Heart right ventricle (tissue), 16 donors: ENCODE data around the gene LNX1. TPM values are rescaled to one million over a fixed set of nuclear protein-coding genes. Genes with fewer than 3 reads are reported as not detected.

Experiments used
- ATAC-seq, 8 donors: fragments of 200-7000 bp; cut with Tn5 transposase; one replicate each; pipeline ENCODE4 v1.9.1; 2020; ENCODE audit warnings: mild to moderate bottlenecking in 8 of 8, moderate library complexity in 8 of 8, moderate number of reproducible peaks in 1 of 8
- DNase-seq, 2 donors: peaks; one replicate each; pipeline ENCODE4 v3.0.0-alpha.2; 2020
- H3K27ac ChIP-seq, 10 donors: fragments of 200-600 bp; sonication (generic) in 2 of 10; one replicate each; pipeline versions ENCODE4 v1.5.0 to v1.8.0; 2020 to 2022; ENCODE audit warnings: mild to moderate bottlenecking in 3 of 10
- H3K27me3 ChIP-seq, 7 donors: fragments of 200-600 bp; one replicate each; pipeline ENCODE4 v1.8.0; 2021 to 2022; ENCODE audit warnings: mild to moderate bottlenecking in 2 of 7
- H3K36me3 ChIP-seq, 9 donors: fragments of 200-600 bp; sonication (generic) in 1 of 9; one replicate each; pipeline versions ENCODE4 v1.5.0 to v1.8.0; 2020 to 2022; ENCODE audit warnings: mild to moderate bottlenecking in 2 of 9
- H3K4me1 ChIP-seq, 9 donors: fragments of 200-600 bp; sonication (generic) in 1 of 9; one replicate each; pipeline versions ENCODE4 v1.5.0 to v1.8.0; 2020 to 2022; ENCODE audit warnings: mild to moderate bottlenecking in 4 of 9
- H3K4me3 ChIP-seq, 10 donors: fragments of 200-600 bp; sonication (generic) in 2 of 10; one replicate each; pipeline versions ENCODE4 v1.5.0 to v1.8.0; 2020 to 2022; ENCODE audit warnings: mild to moderate bottlenecking in 7 of 10, moderate library complexity in 2 of 10
- H3K9me3 ChIP-seq, 11 donors: fragments of 200-600 bp in 10 of 11; sonication (generic) in 2 of 11; one replicate each; pipeline versions ENCODE4 v1.5.0 to v1.8.0; 2013 to 2022; ENCODE audit warnings: mild to moderate bottlenecking in 2 of 11, control low read depth in 1 of 11, moderate library complexity in 1 of 11
- WGBS, 2 donors: extraction: QIAGEN DNeasy Blood & Tissue Kit; methylation state at CpG; one replicate each; pipeline ENCODE4 v1.1.7; 2013; ENCODE audit warnings: inconsistent platforms in 1 of 2; 5-methylcytosine and 5-hydroxymethylcytosine counted together
- intact Hi-C, 10 donors: fragments of 100-400 bp; cut with DNase I; formaldehyde crosslinking; loops; one replicate each; pipeline versions ENCODE4 v1.11.1 to v1.14.2; 2022
- polyA plus RNA-seq, 2 donors: library from polyadenylated mRNA; stranded (reverse); fragments of 200-250 nt; gene quantifications; one replicate each; pipeline ENCODE4 v1.2.3, GENCODE V29; 2013
- total RNA-seq, 10 donors: library from RNA; stranded (reverse); fragmentation: NEBNext Ultra II Directional in 3 of 10; extraction: Animal tissue kit (Norgen Biotek cat#: 25700) in 3 of 10; gene quantifications; one replicate each; pipeline versions ENCODE4 v1.2.1 to v1.2.4, GENCODE V29; 2021 to 2023
- TF ChIP-seq, protein P1 (sequence below), 9 donors: fragments of 200-600 bp; sonication (generic) in 2 of 9; IDR thresholded peaks; one replicate each; pipeline versions ENCODE4 v1.5.0 to v1.8.0; 2021 to 2022; ENCODE audit warnings: antibody characterized with exemption in 9 of 9, mild to moderate bottlenecking in 5 of 9, moderate library complexity in 1 of 9
- donor health status: Arrhythmogenic right ventricular cardiomyopathy.
- donor health status: ischemic (EF 13 %, LVEDD 7.1; RV severe dilation, severe dysfunction).
- donor health status: healthy with polysubstance abuse.
- donor health status: DM: no; HTN: yes; CAD: no.
- donor health status: DM: no; HTN: no; CAD: no.
- donor health status: ischemic (EF 25% LVEDD 6.9; RV normal size, moderate dysfunction).
- donor health status: ischemic (EF 25% LVEDD 5.7; RV mildly dilated, moderate dysfunction).
- donor health status: healthy.
- donor health status: DM: yes; HTN: yes; CAD: no.
- donor health status: Ischemic cardiomyopathy.
- donor health status: ischemic (EF 35%, LVEDD 5.7; RV mildly dilated, moderate dysfunction).
- donor health status: nonischemic (EF 11% LVEDD 7.7; RV severe dilation, severe dysfunction).
- donor health status: DM: yes; HTN: yes; CAD: no.
- donor health status: PGD.
- donor health status: ischemic (EF 29% LVEDD 5.4; RV normal size, mild dysfunction).
- donor health status: nonischemic (EF 23%, LVEDD 6.1; RV moderate dilation, normal function).

Gene LNX1
- total and polyA plus RNA-seq, 12 donors = 2.0 to 16.1 (median 5.6) TPM

DNA sequence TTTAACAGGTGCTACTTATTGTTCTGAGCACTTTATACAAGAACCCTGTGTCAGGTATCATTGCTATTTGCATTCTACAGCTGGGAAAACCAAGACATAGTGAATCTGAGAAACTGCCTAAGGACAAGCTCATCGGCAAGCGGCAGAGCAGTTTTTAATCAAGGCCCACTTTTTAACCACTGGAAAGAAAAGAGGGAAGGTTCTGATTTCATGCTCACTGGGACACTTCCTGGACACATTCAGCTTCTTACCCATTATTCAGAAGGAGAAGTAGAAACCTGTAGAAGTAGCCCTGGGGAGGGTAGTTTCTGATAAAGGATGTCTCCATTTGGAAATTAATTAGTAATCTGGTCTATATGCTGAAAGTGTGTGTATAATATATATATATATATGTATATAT, 2.5 kb upstream of the LNX1 start:
- H3K36me3 ChIP-seq = no peaks in the 10 kb centered on the region
- TF ChIP-seq, protein P1, sequence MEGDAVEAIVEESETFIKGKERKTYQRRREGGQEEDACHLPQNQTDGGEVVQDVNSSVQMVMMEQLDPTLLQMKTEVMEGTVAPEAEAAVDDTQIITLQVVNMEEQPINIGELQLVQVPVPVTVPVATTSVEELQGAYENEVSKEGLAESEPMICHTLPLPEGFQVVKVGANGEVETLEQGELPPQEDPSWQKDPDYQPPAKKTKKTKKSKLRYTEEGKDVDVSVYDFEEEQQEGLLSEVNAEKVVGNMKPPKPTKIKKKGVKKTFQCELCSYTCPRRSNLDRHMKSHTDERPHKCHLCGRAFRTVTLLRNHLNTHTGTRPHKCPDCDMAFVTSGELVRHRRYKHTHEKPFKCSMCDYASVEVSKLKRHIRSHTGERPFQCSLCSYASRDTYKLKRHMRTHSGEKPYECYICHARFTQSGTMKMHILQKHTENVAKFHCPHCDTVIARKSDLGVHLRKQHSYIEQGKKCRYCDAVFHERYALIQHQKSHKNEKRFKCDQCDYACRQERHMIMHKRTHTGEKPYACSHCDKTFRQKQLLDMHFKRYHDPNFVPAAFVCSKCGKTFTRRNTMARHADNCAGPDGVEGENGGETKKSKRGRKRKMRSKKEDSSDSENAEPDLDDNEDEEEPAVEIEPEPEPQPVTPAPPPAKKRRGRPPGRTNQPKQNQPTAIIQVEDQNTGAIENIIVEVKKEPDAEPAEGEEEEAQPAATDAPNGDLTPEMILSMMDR (IDR thresholded peaks at IDR 0.05) = no peak
- H3K27ac ChIP-seq = no peak overlapping the region
- DNase-seq (no peak), ATAC-seq (no peak)
- WGBS, 2 donors = 89 to 92% methylated on average over 2 of the region's 2 CpGs
- no peaks in the 10 kb centered on the region for H3K9me3 ChIP-seq
- intact Hi-C loops = loop anchor here in 1 of 10 donors (10.0 kb wide), 1 partner anchor 111 kb away; no protein-coding TSS in a partner anchor
- no peak overlapping the region for H3K4me3 ChIP-seq
- peaks cover 0 to 21% (median 9%) of the 10 kb centered on the region in 9 donors for H3K4me1 ChIP-seq
- no peaks in the 10 kb centered on the region for H3K27me3 ChIP-seq

DNA sequence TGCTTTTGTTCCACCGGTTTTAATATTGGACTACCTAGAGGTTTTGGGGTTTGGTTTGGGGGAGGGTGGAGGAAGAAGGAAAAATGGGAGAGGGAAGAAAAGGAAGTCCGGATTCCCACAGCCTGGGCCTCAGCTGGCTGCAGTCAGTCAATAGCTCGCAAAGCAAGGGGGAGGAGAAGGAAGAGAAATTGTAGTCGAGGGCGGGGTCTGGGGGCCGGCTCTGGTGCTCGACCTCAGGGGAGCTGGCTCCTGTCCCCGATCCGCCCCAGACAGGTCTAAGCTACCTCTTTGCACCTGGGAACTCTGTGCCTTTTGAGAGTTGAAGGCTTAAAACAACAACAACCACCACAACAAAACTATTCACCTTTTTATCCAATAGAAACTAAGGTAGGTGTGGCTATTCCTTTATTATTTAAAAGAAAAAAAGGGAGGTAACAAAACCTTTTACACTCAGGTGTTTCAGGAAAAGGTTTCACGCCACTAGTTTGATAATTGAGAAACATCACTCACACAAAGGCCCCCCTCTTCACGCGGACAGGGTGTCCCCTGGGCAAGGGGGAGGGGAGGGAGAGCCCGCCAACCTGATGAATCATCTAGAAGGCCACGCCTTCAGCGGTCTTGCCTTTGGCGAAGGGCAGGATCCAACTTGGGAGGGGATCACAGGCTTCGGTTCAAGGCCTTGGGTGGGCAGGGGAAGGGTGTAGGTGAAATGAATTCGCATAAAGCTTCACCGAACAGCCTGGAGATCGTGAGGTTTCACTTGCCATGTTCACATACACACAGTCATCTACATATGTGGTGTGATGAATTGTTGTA, 1.6 kb upstream of the LNX1 start:
- ATAC-seq (peak; percentile 62 to 87 (median 71)), DNase-seq (peak; percentile 31 to 48)
- peaks cover 0 to 21% (median 9%) of the 10 kb centered on the region in 9 donors for H3K4me1 ChIP-seq
- no peaks in the 10 kb centered on the region for H3K9me3 ChIP-seq
- whole genome bisulfite sequencing, 2 donors = 34 to 39% methylated on average over 20 of the region's 20 CpGs
- intact Hi-C loops = loop anchor here in 1 of 10 donors (10.0 kb wide), 1 partner anchor 112 kb away; no protein-coding TSS in a partner anchor
- peak overlapping the region in 7 of 10 donors; percentile 10 to 47 (median 37) for H3K4me3 ChIP-seq
- TF ChIP-seq, protein P1 (IDR thresholded peaks at IDR 0.05) = no peak
- H3K27ac ChIP-seq = peak overlapping the region in 7 of 10 donors; percentile 4 to 63 (median 55)
- H3K36me3 ChIP-seq = no peaks in the 10 kb centered on the region
- no peaks in the 10 kb centered on the region for H3K27me3 ChIP-seq

DNA sequence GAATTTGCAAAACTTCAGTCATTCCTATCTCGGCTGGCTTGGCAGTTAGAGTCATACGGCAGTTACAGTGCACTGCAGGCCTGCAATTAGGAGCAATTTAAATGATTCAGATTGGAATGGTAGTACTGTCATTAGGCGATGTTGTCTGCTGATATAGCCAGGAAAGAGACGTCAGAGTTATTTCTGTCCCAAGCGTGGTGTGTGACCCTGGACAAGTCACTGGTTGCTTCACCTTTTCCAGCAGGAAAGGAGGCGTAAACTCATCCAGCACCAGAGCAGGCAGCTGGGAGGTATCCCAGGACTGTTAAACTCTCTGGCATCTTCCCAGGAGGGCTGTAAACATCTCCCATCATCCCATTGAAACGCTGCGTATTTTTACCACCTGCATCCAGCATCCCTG, 836 bp upstream of the LNX1 start:
- Histone ChIP-seq H3K4me1 (peaks cover 0 to 21% (median 9%) of the 10 kb centered on the region in 9 donors), H3K27me3 (no peaks in the 10 kb centered on the region), H3K4me3 (peak overlapping the region in 1 of 10 donors; percentile 28), H3K27ac (peak overlapping the region in 5 of 10 donors; percentile 24 to 63 (median 59)), H3K36me3 (no peaks in the 10 kb centered on the region), H3K9me3 (no peaks in the 10 kb centered on the region)
- TF ChIP-seq, protein P1 (IDR thresholded peaks at IDR 0.05) = no peak
- no peak for DNase-seq
- intact Hi-C loops = loop anchor here in 1 of 10 donors (10.0 kb wide), 1 partner anchor 113 kb away; no protein-coding TSS in a partner anchor
- peak in 3 of 8 donors; percentile 29 to 64 (median 37) for ATAC-seq
- WGBS, 2 donors = 50 to 61% methylated on average over 8 of the region's 8 CpGs

DNA sequence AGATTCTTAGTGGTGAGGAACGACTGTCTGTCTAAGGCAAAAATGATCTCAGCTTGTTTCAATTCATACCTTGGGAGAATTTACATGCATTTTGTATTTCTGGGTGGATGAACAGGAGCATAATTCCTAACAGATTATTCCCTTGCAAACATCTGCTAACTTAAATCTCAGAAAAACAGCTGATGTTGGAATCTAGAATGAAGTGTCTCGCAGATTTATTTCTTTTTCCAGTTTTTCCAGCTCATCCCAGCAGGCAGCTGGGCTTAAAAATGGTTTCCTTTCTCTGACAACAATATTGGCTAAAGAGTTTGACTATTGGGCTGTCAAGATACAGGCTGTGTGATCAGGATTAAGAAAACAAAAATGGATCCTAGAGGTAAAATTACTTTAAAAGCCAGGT, 1.1 kb downstream of the LNX1 start:
- WGBS, 2 donors = 87 to 91% methylated on average over 2 of the region's 2 CpGs
- TF ChIP-seq, protein P1 (IDR thresholded peaks at IDR 0.05) = no peak
- Histone ChIP-seq H3K36me3 (no peaks in the 10 kb centered on the region), H3K9me3 (no peaks in the 10 kb centered on the region), H3K4me1 (peaks cover 0 to 31% (median 18%) of the 10 kb centered on the region in 9 donors), H3K27me3 (no peaks in the 10 kb centered on the region), H3K4me3 (no peak overlapping the region), H3K27ac (no peak overlapping the region)
- intact Hi-C loops = loop anchor here in 1 of 10 donors (10.0 kb wide), 1 partner anchor 115 kb away; no protein-coding TSS in a partner anchor
- DNase-seq (no peak), ATAC-seq (no peak)
